Breast epithelium (tissue), 3 donors: ENCODE measurements around the gene ANTXR1.

Source experiments
- POLR2A ChIP-seq: fragments of 450-650 bp; IDR thresholded peaks from one replicate; pipeline ENCODE4 v1.6.1; 2016; ENCODE audit warnings: antibody characterized with exemption, mild to moderate bottlenecking, moderate library complexity
- POLR2AphosphoS5 ChIP-seq, 3 donors: sonication (generic); formaldehyde crosslinking; IDR thresholded peaks; one replicate each; pipeline ENCODE4 v1.6.1; 2017; ENCODE audit warnings: antibody characterized with exemption in 3 of 3
- TF ChIP-seq, protein P1 (sequence below), 3 donors: fragments of 450-650 bp; IDR thresholded peaks; one replicate each; pipeline ENCODE4 v1.5.1; 2016 to 2017; ENCODE audit warnings: antibody characterized with exemption in 3 of 3, mild to moderate bottlenecking in 3 of 3, moderate library complexity in 3 of 3

DNA sequence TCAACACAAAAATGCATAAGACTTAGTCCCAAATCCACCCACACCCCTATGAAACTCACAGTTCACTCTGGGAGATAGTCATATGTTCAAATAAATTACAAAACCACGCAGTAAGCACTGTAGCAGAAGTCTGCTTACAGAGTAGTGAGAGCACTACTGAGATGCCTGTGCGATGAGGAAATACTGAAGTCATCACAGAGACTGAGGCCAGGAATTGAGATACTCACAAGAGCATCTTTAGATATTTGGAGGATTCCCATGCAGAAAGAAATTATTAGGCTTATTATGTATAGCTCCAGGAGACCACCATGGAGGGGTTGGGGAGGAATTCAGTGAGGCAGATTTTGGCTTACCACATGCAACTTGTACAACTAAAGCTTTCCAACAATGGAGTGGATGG, 82.3 kb downstream of the ANTXR1 start:
- no peak for TF ChIP-seq POLR2AphosphoS5 (IDR thresholded peaks at IDR 0.05)
- TF ChIP-seq, protein P1, sequence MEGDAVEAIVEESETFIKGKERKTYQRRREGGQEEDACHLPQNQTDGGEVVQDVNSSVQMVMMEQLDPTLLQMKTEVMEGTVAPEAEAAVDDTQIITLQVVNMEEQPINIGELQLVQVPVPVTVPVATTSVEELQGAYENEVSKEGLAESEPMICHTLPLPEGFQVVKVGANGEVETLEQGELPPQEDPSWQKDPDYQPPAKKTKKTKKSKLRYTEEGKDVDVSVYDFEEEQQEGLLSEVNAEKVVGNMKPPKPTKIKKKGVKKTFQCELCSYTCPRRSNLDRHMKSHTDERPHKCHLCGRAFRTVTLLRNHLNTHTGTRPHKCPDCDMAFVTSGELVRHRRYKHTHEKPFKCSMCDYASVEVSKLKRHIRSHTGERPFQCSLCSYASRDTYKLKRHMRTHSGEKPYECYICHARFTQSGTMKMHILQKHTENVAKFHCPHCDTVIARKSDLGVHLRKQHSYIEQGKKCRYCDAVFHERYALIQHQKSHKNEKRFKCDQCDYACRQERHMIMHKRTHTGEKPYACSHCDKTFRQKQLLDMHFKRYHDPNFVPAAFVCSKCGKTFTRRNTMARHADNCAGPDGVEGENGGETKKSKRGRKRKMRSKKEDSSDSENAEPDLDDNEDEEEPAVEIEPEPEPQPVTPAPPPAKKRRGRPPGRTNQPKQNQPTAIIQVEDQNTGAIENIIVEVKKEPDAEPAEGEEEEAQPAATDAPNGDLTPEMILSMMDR (IDR thresholded peaks at IDR 0.05), result no peak
- TF ChIP-seq POLR2A, result no peak
